Ammon's horn (tissue), 1 donor: ENCODE data around the gene MC2R.
"Not testable (repeated sequence)": the region's sequence is repeated elsewhere in the genome, so short reads cannot be mapped to it uniquely, and the experiment has no call there.

Experiments
- DNase-seq: peaks from one replicate; pipeline ENCODE4 v3.0.0-alpha.2; 2016; ENCODE audit warnings: low spot score

Gene MC2R

DNA sequence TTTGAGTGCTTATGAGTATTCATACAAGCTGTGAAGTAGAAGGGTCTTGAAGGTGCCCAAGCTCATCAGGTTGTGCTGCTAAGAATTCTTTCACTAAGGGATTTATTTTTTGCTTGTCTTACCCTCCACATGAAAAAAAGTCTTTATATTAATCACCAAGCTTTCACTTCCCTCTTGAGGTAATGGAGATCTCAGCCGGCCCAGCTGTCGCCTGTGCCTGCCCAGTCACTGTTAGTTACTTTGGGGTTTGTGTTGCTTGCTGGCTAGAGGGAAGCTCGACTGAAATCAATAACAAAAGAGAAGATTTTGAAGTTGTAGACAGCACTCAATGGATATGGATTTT, 21.9 kb downstream of the MC2R start:
- DNase-seq: no peak

DNA sequence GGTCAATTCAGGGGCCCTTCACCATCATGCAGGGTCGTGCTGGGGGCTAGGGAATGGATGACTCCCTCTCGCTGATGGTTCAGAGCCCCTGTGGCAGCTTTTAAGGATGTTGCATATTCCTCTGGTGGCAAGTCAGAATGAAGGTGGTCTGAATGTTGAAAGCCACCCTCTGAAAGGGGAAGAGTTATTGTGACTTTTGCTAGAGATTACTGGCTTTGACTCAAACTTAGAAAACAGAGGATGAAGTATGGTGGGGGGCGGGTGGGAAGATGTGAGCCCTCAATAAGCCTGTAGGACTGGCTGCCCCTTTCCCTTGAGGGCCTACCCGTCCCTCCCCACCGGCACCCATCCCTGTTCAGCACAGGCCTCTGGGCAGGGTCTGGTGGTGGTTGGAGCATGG, 23.2 kb downstream of the MC2R start:
- DNase-seq: no peak

DNA sequence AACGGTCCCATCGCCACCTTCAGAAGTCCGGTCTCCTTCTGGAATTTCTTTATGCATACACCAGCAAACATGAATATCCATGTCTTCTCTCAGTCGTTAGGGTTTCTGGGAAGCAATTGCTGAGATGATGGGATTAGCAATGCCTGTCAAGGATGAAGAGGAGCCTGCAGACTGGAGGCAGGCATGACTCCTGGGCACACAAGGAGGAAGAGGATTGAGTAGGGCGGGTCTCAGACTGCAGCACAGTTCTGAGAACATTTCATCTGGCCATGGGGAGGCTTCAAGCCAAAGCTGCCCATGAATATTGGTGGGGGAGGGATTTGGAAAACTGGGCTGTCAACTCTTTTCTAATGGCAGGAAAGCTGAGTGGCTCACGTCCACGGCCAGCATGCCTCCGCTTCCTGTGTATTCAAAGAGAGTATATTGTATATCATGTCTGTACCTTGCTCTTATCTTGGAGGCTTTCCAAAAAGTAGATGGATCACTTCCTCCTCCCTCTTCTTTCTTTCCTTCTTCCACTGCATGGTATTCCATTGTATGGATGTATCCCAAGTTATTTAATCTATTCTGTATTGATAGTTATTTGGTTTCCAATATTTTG, 24.5 kb downstream of the MC2R start:
- DNase-seq: no peak

DNA sequence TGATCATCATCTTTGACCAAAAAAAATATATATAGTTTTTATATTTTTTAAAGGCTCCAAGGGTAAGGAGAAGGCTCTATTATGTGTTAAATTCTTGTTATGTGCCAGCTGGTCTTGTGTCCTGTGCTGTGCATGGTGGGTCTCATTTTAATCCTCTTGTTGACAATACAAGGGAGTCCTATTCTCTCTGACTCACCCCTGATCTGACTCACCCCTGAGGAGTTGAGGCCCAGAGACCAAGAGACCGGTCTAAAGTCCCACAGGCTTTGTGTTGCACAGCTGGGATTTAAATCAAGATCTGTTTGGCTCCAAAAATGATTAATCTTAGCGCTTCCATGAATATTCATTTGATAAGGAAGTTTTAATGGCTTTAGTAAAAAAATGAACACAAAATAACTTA, 25.7 kb downstream of the MC2R start:
- no peak for DNase-seq

DNA sequence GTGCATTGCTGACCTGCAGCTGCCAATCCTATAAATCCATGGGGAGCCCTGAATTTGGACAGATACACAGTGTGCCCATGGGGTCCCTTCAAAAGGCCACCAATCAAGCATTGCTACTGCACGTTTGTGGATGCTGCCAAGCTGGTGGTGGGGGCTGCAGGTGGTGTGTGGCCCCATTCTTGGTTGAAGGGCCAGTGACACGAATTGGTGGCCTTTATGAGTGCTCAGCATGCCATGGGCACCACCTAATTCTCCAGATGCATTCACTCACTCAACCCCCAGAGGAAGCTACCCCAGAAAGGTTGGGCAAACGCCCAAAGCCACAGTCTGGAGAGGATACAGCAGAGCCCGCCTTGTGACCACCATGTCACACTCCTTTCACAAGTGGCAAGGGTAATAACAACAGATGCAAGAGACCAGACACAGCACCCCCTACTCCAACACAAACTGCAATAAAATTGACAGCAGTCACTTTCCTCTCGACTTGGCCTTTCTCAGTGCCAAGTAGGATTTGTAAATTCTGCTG, 27.1 kb downstream of the MC2R start:
- no peak for DNase-seq

DNA sequence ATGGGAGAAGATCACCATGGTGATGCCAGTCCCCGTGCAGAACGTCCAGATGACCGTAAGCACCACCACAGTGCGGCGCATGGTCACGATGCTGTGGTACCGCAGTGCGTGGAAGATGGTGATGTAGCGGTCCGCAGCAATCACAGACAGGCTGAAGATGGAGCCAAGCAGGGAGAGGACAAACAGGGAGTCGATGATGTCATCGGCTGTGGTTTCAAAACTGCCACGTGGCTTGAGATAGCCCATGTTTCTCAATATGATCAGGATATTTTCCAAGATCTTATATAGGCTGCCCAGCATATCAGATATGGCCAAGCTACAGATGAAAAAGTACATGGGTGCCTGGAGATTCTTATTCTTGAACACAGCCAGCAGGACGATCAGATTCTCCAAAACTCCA, 30.3 kb downstream of the MC2R start:
- DNase-seq: no peak

DNA sequence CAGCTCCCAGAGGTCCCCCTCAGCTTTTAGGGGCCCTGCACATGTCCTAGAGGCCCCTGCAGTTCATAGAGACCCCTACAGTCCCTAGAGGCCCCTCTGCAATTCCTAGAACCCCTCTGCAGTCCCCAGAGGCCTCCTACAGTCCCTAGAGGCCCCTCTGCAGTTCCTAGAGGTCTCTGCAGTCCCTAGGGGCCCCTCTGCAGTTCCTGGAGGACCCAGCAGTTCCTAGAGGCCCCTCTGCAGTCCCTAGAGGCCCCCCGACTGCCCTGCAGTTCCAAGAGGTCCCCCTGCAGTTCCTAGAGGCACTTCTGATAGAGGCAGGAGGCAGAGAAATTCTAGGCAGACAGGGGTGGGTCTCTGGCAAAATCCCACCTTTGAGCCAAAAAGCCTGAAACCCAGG, 35.4 kb downstream of the MC2R start:
- DNase-seq: no peak

DNA sequence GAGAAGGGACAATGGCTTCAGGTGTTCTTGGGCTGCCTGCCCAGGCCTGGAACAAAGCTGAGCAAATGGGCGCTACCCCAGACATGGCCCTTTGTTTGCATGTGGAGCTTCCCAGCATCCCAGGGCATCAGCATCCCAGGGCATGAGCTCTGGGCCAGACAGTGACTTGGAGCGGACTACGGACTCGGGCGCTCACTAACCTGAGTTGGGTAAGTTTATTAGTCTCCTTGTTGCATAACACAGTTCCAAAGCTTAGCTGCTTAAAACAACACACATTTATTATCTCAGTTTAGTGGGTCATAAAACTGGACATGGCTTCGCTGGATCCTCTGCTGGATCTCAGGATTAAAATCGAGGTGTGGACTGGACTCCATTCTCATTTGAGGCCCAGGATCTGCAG, 35.8 kb downstream of the MC2R start:
- DNase-seq: no peak

DNA sequence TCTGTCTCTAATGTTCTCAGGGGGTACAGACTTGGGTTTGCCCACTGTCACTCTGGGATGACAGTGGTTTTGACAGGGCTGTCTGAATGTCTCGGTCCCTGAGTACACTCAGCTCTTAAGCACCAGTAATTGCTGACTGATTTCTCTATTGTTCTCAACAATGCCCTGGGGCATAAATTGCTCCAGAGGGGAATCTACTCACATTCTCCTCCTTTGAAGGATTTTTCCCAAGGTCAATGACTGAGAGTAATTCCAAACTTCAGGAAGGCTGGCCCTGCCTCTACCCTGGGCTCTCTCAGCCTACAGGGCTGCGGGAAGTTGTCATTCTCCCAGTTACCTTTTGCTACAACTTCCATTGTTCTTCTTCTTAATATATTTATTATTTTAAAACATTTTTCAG, 36.5 kb downstream of the MC2R start:
- no peak for DNase-seq

DNA sequence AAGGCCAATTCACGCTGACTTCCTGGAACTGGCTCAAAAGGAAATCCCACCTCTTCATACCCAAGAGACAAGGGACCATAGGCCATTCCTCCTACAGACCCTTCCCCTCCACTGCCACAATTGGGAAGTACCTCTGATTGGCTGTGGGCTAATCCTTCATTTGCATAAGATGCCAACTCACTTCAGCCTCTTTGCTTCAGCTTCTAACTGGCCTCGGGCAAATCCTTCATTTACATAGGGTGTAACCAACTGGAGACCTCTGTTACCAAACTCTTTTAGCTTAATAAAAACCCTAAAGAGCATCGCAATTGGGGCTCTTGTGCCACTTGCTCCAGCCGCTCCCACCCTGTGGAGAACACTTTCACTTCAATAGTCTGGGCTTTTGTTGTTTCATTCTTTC, 38.2 kb downstream of the MC2R start:
- no peak for DNase-seq

DNA sequence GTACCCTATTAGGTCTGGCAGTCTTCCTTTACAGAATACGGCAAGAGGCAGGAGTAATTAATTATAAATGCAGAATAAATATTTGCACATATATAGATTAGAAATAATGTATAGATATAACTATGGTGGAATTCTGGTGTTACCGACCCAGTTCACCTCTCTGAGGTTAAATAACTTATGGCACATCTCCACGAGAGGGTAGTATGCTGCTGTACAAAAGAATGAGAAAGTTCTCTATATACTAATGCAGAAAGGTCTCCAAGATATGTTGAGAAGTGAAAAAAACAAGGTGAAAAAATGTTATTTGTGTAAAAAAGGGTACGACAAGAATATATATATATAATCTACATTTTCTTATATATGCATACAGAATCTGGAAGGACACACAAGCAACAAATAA, 40.8 kb downstream of the MC2R start:
- DNase-seq: no peak

DNA sequence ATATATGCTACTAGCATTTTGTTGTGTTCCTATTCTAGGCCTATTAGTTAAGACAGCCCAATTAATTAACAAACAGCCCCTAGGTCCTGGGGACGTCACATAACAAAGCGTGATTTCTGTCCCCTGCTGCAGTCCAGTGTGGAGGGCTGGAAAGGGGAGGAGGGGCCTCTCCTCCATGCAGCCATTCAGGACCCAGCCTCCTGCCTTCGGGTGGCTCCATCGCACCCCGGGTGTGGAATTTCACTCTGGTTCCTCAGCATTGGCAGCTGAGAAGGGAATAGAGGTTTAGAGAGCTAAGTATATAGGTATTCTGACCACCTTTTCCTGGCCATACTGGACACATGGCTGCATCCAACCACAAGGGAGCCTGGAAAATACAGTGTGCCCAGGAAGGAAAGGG, 42.4 kb downstream of the MC2R start:
- no peak for DNase-seq

DNA sequence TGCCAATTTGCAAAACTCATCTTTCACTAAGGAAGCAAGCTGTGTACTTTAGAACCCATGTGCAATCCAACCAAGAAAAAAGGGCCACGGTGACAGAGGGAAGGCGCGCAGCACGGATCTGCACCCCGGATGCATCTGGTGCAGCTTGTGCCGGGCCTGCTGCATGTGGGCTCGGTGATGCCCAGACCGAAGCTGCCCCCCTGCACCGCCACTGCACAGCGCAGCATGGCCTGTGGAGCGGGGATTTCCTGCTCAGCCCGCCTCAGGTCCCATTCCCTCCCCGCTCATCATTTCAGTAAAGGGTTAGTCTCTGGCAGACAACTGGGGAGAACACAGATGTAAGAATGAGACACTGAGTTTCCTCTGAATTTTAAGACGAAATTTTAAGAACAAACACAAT, 43.0 kb downstream of the MC2R start:
- no peak for DNase-seq

DNA sequence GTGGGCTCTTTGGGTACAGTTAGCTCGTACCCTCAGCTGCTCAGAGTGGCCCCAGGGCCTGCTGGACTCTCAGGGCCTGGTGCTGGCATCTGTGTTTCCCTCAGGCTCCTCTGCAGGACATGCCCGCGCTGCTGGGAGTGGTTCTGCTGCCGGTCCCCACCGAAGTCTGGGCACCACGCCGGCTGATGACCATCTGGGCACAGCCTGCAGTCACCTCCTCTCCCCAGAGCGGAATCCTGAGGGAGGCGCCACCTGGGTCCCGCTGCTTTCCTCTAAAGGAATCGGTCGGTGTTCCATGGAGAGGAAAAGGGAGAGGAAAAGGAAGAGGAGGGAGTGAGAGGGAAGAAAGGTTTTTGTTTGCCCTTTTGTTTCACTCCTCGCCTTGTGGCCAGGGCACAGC, 43.6 kb downstream of the MC2R start:
- no peak for DNase-seq

DNA sequence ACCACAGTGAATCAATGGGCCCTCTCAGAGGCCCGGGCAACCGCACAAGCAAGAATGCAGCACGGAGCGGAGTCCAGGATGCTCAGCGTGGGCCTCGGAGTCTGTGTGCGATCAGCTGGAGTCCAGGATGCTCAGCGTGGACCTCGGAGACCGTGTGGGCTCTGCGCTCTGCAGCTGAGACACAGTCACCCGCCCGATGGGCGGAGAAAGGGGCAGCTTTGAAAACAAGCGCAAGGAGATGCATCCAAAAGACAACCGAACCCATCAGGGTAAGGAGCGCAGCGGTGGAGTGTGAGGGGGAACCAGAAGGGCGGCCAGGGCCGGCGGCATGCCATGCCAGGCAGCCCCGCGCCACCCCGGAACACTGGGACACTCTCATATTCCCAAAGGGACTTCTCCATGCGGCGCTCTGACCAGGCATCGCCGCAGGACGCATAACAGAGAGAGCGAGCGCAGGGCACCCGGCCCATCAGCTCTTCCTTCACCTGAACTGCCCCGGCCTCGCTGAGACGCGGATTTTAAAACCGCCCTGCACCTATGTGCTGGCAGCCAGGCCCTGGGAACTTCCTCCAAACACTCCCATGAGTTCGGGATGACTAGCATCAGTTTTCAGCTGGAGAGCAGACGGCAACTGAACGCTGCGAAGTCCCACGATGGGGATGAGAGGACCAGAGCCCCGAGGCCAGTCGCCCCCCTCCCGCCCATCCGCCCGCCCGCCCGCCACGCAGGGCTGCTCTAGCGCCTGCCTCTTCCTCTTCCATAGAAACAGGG, 46.6 kb downstream of the MC2R start:
- DNase-seq: peak; percentile 10

DNA sequence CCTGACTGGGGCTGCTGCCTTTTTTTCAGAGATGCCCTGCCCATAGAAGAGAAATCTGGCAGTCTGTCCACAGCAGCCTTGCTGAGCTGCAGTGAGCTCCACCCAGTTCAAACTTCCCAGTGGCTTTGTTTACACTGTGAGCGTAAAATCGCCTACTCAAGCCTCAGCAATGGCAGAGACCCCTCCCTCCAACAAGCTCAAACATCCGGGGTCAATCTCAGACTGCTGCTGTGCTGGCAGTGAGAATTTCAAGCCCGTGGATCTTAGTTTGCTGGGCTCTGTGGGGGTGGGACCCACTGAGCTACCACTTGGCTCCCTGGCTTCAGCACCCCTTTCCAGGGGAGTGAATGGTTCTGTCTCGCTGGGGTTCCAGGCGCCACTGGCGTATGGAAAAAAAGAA, 52.4 kb downstream of the MC2R start:
- DNase-seq: not testable (repeated sequence)

DNA sequence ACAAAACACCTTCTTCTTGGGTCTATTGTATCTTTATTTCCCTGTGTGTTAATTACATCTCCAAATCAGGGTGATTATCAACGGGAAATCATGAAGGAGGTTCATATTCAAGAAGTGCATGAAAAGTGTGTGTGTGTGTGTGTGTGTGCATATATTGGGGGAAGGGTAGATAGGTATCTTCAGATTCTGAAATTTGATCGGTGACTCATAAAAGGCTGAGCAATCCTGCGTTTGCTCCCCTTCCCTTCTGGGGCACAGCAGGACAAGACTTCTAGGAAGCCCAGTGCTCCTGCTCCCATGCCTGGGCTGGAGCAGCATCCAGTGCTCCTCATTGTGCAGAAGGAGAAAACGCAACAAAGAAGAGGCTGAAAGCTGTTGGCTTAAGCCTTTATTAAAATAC, 65.5 kb downstream of the MC2R start:
- DNase-seq: no peak

DNA sequence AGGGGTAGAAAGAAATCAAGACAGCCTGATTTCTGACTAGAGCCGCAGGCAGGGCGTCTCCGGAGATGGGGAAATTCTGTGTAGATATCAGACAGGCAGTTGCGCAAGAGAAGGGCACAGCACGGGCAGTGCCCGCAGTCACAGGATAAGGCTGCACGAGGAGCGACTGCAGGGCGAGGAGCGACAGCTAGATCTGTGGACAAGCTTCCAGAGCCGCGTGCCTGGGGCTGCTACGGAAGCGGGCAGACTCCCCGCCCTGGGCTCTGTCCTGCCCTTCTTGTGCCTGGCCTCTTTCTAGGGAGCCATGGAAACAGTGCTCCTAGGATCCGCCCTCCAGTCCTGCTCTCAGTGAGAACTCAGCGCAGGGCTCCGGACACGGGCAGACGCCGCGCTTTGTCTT, 78.8 kb downstream of the MC2R start:
- no peak for DNase-seq

DNA sequence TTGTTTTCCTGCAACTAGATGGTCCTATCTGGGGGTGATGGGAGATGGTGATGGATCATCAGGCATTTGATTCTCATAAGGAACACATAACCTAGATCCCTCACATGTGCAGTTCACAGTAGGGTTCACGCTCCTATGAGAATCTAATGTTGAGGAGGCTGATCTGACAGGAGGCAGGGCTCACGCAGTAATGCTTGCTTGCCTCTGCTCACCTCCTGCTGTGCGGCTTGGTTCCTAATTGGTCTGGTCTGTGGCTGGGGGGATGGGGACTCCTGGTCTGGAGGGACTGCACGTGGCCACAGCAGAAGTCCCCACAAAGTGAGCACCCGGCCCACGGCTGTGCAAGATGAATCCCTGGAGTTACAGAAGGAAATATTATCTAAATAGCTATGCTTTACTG, 80.1 kb downstream of the MC2R start:
- no peak for DNase-seq

DNA sequence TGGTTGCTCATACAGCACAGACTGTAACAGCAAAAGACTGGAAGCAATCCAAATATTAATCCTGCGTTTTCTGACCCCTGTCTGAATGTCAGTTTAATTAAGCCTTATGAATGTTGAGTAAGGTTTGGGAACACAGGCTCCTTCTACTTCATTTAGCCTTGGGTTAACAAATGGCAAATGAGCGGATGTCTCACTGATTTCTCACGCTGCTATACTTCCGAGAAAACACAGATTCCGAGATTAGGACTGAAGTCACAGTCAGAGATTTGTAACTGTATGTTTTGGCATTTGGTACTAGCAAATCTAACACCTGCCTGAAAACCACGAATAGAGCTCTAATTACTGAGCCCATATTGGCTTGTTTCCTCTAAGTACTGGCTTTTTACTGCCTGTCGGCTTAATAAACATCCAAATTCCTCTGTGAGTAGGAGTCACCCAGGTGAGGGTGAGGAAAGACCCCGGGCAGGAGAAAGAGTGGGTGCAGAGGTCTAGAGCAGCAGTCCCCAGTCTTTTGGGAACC, 80.8 kb downstream of the MC2R start:
- DNase-seq: no peak
